Osteocyte (in vitro differentiated cells): ENCODE data around the gene CLEC4A. TPM values are rescaled to one million over a fixed set of nuclear protein-coding genes. Genes with fewer than 3 reads are reported as not detected.
"Not testable (repeated sequence)": the region's sequence is repeated elsewhere in the genome, so short reads cannot be mapped to it uniquely, and the experiment has no call there.

Experiments used
- DNase-seq: peaks from one replicate; pipeline ENCODE4 v3.0.0; 2021; ENCODE audit warnings: mixed read lengths; ENCODE audit not compliant: unreplicated experiment; ENCODE audit errors: extremely low spot score
- H3K27ac Mint-ChIP-seq: one replicate; pipeline ENCODE4 v1.8.0; 2021; ENCODE audit warnings: mild to moderate bottlenecking, mixed read lengths; ENCODE audit not compliant: unreplicated experiment
- H3K27me3 Mint-ChIP-seq: one replicate; pipeline ENCODE4 v1.8.0; 2021; ENCODE audit warnings: mixed read lengths; ENCODE audit not compliant: unreplicated experiment
- H3K36me3 Mint-ChIP-seq: one replicate; pipeline ENCODE4 v1.8.0; 2021; ENCODE audit warnings: mixed read lengths; ENCODE audit not compliant: unreplicated experiment
- H3K4me1 Mint-ChIP-seq: one replicate; pipeline ENCODE4 v1.8.0; 2021; ENCODE audit warnings: mixed read lengths; ENCODE audit not compliant: unreplicated experiment
- H3K4me3 Mint-ChIP-seq: one replicate; pipeline ENCODE4 v1.8.0; 2021; ENCODE audit warnings: mild to moderate bottlenecking, moderate library complexity, mixed read lengths; ENCODE audit not compliant: unreplicated experiment
- H3K9me3 Mint-ChIP-seq: one replicate; pipeline ENCODE4 v1.8.0; 2021; ENCODE audit warnings: mixed read lengths; ENCODE audit not compliant: unreplicated experiment
- CTCF ChIP-seq: fragments of 200-600 bp; sonication (generic); IDR thresholded peaks from 2 replicates; pipeline ENCODE4 v1.5.0; 2021; ENCODE audit warnings: antibody characterized with exemption, mild to moderate bottlenecking, moderate library complexity
- total RNA-seq: library from RNA; stranded (reverse); gene quantifications from 2 replicates; pipeline ENCODE4 v1.2.1, GENCODE V29; 2021

The CLEC4A gene
- total RNA-seq, 1 donor from 2014 or later: 1.5 TPM

GRCh38 chr12:8156845-8157244 lies 33.4 kb downstream of the CLEC4A start, which contains the start of gene ZNF705A:
Gene ZNF705A (plus strand): TSS chr12:8157015. CDS start chr12:8172626, 15,611 bp downstream.
- Mint-ChIP-seq H3K4me3 (no peak within 1 kb of the TSS), H3K9me3 (peaks cover 3% of the 10 kb centered on the region), H3K4me1 (peaks cover 28% of the 10 kb centered on the region), H3K27ac (peak within 1 kb of the TSS; percentile 80), H3K27me3 (no peaks in the 10 kb centered on the region), H3K36me3 (no peaks in the 10 kb centered on the region)
- TF ChIP-seq CTCF: no peak
- DNase-seq: no peak

- peaks cover 28% of the 10 kb centered on the region for H3K4me1 Mint-ChIP-seq
- peak overlapping the region; percentile 80 for H3K27ac Mint-ChIP-seq
Measured at GRCh38 chr12:8157484-8158198, 34.2 kb downstream of the CLEC4A start.

GRCh38 chr12:8172911-8173310 lies 49.5 kb downstream of the CLEC4A start:
- not testable (repeated sequence) for H3K4me3 Mint-ChIP-seq, H3K4me1 Mint-ChIP-seq, H3K36me3 Mint-ChIP-seq, H3K9me3 Mint-ChIP-seq, DNase-seq, H3K27ac Mint-ChIP-seq
- H3K27me3 Mint-ChIP-seq: peaks cover 12% of the 10 kb centered on the region

More at GRCh38 chr12:8157484-8158198, 34.2 kb downstream of the CLEC4A start:
- TF ChIP-seq CTCF: no peak
- H3K9me3 Mint-ChIP-seq: peaks cover 3% of the 10 kb centered on the region
- no peaks in the 10 kb centered on the region for H3K36me3 Mint-ChIP-seq
- no peak overlapping the region for H3K4me3 Mint-ChIP-seq
- H3K27me3 Mint-ChIP-seq: no peaks in the 10 kb centered on the region
- no peak for DNase-seq

- H3K27ac Mint-ChIP-seq, H3K9me3 Mint-ChIP-seq, H3K27me3 Mint-ChIP-seq, H3K36me3 Mint-ChIP-seq: not testable (repeated sequence)
- H3K4me3 Mint-ChIP-seq: peak overlapping the region; percentile 79
- peak; percentile 80 for TF ChIP-seq CTCF
- DNase-seq: peak; percentile 93
- H3K4me1 Mint-ChIP-seq: peaks cover 11% of the 10 kb centered on the region
Measured at GRCh38 chr12:8179989-8180585, 56.7 kb downstream of the CLEC4A start.

GRCh38 chr12:8181271-8181670 lies 57.9 kb downstream of the CLEC4A start:
- Mint-ChIP-seq H3K4me1 (peaks cover 11% of the 10 kb centered on the region), H3K4me3 (peak overlapping the region; percentile 79)

GRCh38 chr12:8182923-8183322 lies 59.5 kb downstream of the CLEC4A start:
- H3K4me3 Mint-ChIP-seq, DNase-seq, H3K9me3 Mint-ChIP-seq, H3K27me3 Mint-ChIP-seq, H3K27ac Mint-ChIP-seq, H3K36me3 Mint-ChIP-seq: not testable (repeated sequence)
- peaks cover 11% of the 10 kb centered on the region for H3K4me1 Mint-ChIP-seq

More at GRCh38 chr12:8181271-8181670, 57.9 kb downstream of the CLEC4A start:
- not testable (repeated sequence) for H3K27me3 Mint-ChIP-seq, DNase-seq, H3K9me3 Mint-ChIP-seq, H3K27ac Mint-ChIP-seq, H3K36me3 Mint-ChIP-seq

- H3K27ac Mint-ChIP-seq, H3K9me3 Mint-ChIP-seq, H3K4me3 Mint-ChIP-seq, H3K36me3 Mint-ChIP-seq, DNase-seq, H3K27me3 Mint-ChIP-seq: not testable (repeated sequence)
- H3K4me1 Mint-ChIP-seq: peaks cover 11% of the 10 kb centered on the region
Measured at GRCh38 chr12:8183346-8183745, 59.9 kb downstream of the CLEC4A start.

- H3K27me3 Mint-ChIP-seq, H3K36me3 Mint-ChIP-seq, DNase-seq, H3K9me3 Mint-ChIP-seq, H3K27ac Mint-ChIP-seq, H3K4me3 Mint-ChIP-seq: not testable (repeated sequence)
- peaks cover 11% of the 10 kb centered on the region for H3K4me1 Mint-ChIP-seq
Measured at GRCh38 chr12:8184206-8184605, 60.8 kb downstream of the CLEC4A start.

- DNase-seq, H3K27me3 Mint-ChIP-seq, H3K36me3 Mint-ChIP-seq, H3K9me3 Mint-ChIP-seq, H3K27ac Mint-ChIP-seq, H3K4me3 Mint-ChIP-seq, H3K4me1 Mint-ChIP-seq: not testable (repeated sequence)
Measured at GRCh38 chr12:8188088-8188487, 64.7 kb downstream of the CLEC4A start.
